G401 (cell line): Measurements from ENCODE around the gene GTSF1L. TPM values are rescaled to one million over a fixed set of nuclear protein-coding genes. Genes with fewer than 3 reads are reported as not detected.
A peak's percentile ranks its signal among the peaks of the same experiment; 100 is the strongest.

Experiments
- DNase-seq: peaks from one replicate; pipeline ENCODE4 v3.0.0-alpha.2; 2015; ENCODE audit warnings: low spot score
- in situ Hi-C: cut with HindIII; loops from 2 replicates; pipeline ENCODE4 v1.10.0; 2016; ENCODE audit warnings: low sequenced_read_pairs, mixed read lengths
- total RNA-seq: library from RNA; depleted of rRNA; stranded (reverse); fragments of >200 nt; shearing (Covaris generic); gene quantifications from 2 replicates; pipeline ENCODE4 v1.2.3, GENCODE V29; 2014

GTSF1L gene
- total RNA-seq, 1 experiment from 2014 or later, result not detected

DNA sequence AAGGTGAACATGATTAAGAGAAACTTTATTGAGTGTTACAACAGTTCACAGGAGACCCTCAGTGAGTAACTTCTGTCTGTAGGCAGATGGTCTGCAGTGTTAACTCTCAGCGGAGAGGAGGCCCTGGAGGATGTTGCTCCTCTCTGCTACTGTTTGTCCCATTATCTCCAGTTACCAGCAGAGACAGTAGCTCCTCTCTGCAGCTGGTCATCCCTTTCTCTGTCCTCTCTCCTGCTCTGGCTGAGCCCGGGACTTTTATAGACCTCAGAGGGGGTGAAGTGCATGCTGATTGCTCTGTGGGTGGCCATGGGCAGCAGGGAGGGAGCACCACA, 5.7 kb downstream of the GTSF1L start:
- in situ Hi-C loops, result no loop called here
- DNase-seq, result no peak

DNA sequence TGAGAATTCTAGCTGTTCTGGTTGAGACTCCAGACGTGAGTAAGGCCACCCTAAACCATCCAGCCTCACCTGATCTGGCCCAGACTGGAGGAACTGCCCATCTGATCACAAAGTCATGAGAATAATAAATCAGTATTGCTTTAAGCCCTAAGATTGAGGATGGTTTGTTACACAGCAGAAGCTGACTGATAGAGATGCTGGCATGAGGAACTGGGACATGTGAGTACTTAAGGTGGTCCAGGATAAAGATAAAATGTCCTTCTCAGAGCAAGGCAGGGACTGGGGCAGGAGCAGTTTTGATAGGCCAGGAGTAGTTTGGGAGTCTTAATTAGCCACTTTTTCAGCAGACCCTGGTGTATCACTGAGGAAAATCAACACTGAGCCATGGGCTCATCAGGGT, 6.8 kb downstream of the GTSF1L start:
- in situ Hi-C loops, result no loop called here
- DNase-seq, result no peak

DNA sequence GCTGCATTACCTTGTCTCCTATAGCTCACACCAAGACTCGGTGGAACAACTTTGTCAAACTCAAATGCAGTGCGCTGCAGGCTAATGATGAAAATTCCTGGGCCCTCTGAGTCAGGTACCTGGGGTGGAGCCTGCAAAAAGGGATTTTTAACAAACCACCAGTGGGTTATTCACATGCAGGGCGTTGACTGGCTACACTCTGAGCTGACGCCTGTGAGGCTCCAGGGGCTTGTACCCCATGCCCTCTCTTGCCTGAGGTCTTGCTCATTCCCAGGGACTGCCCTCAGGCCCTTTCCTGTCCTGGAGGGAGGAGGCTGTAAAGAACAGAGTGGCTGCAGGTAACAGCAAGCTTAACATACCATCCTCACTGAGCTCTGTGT, 9.2 kb downstream of the GTSF1L start:
- in situ Hi-C loops, result no loop called here
- DNase-seq, result no peak

DNA sequence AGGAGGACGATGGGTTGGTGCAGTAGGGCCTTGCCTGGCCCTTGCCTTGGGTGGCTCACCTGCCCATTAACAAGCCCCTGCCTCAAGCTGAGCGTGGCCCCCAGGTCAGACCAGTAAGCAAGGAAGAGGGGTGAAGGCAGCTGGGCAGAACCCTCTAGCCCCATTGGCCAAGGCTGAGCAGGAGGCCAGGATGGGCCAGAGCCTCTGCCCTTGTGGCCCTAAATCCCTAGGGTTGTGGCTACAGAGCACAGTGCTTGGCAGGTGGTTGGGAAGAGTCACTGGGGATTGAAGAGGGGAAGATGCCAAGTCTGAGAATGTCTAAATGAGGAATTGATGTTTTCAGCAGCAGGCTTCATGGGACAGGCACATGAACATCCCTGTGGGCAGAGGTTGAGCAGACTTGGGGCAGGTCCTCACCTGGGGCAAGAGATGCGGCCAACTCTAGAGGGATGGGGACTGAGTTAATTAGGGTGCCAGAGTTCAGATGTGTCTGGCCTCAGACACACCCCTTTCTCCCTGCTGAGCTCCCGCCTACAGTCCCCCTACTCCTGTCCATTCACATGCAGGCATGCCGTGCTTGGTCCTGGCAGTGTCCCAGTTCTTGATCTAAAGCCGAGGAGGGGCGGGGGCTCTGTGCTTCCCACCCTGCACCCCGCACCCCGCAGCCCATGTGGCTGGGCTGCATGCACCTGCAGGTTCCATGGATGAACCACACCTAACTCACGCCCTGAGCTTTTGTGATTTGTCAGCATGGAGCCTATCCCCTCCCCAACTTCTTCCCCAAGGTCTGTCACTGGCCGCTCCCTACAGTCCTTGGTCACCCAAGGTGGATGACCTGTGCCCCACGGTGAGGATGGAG, 9.8 kb downstream of the GTSF1L start:
- in situ Hi-C loops, result no loop called here
- DNase-seq, result no peak

DNA sequence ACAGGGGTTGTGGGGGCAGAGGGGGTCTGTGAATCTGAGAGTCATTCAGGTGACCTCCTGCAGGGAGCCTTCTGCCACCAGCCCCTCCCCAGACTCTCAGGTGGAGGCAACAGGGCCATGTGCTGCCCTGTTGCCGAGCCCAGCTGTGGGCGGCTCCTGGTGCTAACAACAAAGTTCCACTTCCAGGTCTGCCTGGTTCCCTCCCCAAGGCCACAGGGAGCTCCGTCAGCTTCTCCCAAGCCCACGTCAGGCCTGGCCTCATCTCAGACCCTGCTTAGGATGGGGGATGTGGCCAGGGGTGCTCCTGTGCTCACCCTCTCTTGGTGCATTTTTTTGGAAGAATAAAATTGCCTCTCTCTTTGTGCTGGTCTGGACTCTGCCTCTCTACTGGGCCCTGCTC, 10.7 kb downstream of the GTSF1L start:
- no peak for DNase-seq
- in situ Hi-C loops, result no loop called here

DNA sequence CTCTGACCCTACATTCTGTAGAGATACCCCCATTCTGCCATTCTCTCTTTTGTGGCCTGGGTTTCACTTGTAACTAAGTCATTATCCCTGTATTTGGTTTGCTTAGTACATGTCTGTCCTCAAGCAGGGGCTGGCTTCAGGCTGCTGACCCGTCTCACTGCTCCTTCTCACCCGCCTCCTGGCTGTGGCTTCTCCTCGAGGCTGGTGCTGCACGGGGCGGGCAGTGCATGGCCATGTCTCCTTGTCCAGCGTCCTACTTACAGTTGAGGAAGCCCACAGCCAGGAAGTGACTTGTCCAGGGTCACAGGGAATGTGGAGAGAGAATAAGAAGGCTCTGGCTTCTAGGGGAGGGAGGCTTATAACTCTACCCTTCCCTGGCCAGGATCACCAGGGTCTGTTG, 11.3 kb downstream of the GTSF1L start:
- in situ Hi-C loops, result no loop called here
- no peak for DNase-seq

DNA sequence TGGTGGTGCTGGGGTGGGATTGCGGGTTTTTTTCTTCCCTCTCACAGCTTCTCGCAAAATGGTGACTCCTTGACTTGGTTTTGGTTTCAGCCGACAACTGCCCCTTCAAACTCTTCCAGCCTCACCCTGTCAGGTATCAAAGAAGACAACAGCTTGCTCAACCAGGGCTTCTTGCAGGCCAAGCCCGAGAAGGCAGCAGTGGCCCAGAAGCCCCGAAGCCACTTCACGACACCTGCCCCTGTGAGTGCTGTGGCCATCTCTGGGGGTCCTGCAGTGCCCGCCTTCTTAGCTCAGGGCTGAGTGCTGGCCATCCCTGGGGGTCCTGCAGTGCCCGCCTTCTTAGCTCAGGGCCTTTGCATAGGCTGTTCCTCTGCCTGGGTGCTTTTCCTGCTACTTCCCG, 11.8 kb downstream of the GTSF1L start:
- in situ Hi-C loops, result no loop called here
- DNase-seq, result no peak

DNA sequence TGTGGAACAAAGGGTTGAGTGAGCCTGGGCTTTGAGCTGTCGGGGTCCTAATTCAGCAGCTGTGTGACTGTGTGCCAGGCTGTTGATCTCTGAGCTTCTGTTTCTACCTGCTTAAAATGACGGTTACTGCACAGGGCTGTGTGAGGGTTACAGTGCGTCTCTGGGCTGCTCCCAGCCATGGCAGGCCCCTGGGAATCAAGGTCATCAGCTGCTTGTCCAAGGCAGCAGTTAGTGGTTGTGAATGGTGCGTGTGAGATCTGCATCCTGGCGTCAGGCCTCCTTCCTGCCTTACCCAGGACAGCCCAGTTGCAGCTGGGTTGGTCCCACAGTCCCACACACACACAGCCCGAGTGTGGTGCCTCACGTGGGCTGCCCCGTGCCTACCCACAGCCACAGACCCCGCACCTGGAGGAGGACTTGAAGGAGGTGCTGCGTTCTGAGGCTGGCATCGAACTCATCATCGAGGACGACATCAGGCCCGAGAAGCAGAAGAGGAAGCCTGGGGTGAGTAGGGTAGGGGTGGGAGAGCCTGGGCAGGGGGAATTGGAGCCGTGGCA, 15.6 kb downstream of the GTSF1L start:
- in situ Hi-C loops, result no loop called here
- no peak for DNase-seq

DNA sequence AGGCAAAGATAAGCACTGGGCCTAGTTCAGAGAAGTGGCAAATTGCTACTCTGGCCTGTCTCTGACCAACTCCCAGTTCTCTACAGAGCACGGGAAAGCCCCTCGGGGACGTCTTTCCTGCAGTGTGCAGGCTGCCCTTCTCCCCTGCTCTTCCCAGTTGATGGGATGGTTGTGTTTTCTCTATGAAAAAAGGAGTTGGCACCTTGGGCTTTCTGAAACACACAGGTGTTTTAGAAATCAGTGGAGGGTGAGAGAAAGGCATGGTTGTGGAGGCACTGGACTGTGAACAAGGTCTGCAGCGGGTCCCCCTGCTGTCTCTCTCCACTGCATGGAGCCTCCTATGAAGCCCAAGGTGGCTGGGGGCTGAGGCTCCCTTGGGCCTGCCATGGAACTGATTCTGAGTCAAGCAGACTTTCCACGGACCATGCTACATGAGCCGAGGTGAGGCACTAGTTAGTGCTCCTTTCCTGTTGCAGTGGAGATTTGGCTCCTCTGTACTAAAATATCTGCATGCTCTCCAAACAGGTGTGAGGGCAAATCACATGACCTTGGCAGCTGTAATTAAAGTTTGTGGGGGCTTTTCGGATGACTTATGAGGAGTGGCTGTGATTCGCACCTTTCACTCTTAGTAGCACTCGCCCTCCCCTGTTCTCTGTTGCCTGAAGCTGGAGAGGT, 16.3 kb downstream of the GTSF1L start:
- in situ Hi-C loops, result no loop called here
- DNase-seq, result no peak

DNA sequence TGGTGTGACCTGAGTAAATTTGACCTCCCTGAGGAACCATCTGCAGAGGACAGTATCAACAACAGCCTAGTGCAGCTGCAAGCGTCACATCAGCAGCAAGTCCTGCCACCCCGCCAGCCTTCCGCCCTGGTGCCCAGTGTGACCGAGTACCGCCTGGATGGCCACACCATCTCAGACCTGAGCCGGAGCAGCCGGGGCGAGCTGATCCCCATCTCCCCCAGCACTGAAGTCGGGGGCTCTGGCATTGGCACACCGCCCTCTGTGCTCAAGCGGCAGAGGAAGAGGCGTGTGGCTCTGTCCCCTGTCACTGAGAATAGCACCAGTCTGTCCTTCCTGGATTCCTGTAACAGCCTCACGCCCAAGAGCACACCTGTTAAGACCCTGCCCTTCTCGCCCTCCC, 24.3 kb downstream of the GTSF1L start:
- in situ Hi-C loops, result no loop called here
- no peak for DNase-seq

DNA sequence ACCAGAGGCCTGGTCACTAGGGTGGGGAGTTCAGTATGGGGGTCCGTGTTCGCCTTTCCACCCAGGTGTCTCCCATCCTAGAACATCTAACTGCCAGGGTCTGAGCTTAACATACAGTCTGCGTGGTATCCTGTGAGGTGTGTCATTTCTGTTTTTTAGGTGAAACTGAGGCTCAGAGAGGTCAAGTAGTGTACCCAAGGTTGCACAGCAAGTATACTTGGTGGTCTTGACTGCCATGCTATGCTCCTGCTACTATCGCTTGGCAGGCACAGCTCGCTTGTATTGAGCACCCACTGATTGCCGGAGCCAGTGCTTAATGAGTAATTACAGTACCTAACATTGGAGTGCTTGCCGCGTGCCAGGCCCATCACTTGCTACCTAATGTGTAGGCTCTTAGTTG, 26.2 kb downstream of the GTSF1L start:
- in situ Hi-C loops, result no loop called here
- DNase-seq, result no peak

DNA sequence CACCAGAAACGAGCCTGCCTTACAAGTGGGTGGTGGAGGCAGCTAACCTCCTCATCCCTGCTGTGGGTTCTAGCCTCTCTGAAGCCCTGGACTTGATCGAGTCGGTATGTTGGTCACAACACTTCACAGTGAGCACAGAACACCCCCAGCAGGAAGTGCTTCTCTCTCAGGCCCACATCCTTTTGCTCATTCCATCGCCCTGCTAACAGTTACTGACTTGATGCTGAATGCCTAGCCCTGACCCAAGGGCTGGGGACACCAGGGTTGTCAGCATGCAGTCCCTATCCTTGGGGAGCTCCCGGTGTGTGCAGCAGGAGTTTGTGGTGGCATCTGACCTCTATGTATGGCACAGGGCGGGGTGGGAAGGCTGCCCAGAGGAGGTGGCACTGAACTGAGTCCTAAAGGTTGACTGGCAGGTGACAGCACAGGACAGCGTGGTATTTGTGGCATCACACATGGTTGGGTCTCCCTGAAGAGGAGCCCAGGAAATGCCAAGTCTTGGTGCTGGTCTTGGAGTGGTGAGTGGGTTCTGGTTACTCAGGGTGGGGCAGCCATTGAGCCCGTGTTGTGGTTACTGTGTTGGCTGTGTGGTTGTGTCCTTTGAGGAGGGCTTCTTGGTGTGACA, 26.7 kb downstream of the GTSF1L start:
- in situ Hi-C loops, result no loop called here
- DNase-seq, result no peak

DNA sequence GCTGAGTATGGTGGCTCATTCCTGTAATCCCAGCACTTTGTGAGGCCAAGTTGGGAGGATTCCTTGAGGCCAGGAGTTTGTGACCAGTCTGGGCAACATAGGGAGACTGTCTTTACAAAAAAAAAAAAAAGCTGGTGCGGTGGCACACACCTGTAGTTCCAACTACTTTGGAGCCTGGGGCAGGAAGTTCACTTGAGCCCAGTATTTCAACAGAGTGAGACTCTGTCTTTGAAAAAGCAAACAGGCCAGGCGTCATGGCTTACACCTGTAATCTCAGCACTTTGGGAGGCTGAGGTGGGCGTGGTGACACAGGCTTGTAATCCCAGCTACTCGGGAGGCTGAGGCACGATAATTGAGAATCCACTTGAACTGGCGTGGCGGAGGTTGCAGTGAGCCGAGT, 31.2 kb downstream of the GTSF1L start:
- DNase-seq, result no peak
- in situ Hi-C loops, result no loop called here

DNA sequence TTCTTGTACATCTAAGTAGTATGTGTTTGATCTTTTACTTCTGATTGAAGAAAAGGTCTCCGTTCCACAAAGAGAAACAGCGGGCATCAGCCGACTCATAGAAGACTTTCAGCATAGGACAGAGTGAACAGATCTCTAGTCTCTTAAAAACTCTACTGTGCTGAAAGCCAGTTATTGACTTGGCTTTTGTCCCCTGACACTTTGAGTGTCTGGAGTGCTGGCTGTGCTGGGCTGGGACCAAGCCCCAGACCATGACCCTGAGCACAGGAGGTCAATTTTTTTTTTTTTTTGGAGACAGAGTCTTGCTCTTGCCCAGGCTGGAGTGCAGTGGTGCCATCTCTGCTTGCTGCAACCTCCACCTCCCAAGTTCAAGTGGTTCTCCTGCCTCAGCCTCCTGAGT, 32.0 kb downstream of the GTSF1L start:
- in situ Hi-C loops, result no loop called here
- no peak for DNase-seq

DNA sequence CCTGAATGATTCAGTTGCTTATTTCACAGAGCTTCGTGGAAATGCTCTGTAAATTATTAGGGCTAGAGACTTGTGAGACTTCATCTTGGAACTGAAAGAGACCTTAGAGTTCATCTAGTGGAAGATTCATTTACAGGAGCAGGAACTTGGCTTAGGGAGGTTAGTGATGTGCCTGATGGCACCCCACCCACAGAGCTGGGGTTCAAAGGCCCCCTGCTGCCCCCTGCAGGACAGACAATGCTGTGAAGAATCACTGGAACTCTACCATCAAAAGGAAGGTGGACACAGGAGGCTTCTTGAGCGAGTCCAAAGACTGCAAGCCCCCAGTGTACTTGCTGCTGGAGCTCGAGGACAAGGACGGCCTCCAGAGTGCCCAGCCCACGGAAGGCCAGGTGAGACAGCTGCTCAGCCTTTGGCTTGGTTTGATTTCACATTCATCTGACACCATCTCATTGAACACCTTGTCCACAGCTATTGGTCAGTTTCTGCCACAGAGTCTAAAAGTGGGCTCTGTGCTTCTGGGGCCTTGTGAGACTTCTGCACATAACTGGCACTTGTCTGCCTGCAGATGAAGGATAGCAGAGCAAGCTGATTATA, 34.8 kb downstream of the GTSF1L start:
- in situ Hi-C loops, result no loop called here
- peak; percentile 27 for DNase-seq

DNA sequence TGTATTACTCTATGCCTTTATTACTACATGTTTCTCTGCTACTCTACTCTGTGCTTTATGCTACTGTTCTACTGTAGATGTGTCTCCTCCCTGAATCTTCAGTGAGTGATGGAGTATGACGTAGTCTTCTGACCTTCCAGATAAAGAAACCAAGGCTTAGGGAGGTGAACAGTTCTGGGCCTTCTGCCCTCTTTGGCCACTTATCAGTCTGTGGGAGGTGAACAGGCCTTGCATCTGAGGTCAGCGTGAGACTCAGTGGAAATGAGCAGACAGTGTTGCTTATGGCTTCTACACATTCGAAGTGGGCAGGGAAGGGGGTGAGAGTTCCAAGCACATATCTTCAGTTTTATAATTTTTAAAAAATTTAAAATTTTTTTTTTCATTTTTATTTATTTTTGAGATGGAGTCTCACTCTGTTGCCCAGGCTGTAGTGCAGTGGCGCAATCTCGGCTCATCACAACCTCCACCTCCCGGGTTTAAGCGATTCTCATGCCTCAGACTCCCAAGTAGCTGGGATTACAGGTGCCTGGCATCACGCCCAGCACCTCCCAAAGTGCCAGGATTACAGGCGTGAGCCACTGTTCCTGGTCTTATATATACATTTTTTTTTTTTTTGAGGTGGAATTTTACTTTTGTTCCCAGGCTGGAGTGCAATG, 35.7 kb downstream of the GTSF1L start:
- DNase-seq, result no peak
- in situ Hi-C loops, result no loop called here

DNA sequence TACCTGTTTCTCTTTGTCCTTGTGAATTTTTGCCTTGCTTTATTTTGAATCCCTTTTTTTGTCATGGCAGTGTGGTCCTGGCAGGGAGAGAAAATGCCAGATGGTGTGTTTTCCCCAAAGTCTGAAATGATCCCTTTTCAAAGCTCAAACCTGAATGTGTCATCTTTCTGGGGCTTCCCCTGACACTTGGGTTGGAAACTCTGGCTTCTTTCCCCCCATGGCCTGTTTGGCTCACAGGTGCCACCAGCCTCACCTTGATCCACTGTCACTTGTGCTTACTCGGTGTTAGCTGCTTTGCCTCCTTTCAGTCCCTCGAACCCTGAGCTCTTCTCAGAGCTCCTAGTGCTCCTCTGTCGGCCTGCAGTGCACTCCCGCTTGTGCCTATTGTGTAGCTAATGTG, 37.6 kb downstream of the GTSF1L start:
- DNase-seq, result peak; percentile 4
- in situ Hi-C loops, result no loop called here

DNA sequence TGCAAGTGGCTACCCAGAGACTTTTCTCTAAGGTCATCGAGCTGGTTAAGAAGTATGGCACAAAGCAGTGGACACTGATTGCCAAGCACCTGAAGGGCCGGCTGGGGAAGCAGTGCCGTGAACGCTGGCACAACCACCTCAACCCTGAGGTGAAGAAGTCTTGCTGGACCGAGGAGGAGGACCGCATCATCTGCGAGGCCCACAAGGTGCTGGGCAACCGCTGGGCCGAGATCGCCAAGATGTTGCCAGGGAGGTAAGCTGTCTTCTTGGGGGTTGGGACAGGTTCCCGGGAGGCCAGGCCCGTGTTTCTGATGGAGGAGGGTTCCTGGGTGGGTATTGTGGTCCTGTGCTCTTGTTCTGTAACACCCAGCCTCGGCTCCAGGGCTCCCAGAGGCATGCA, 40.0 kb downstream of the GTSF1L start:
- DNase-seq, result no peak
- in situ Hi-C loops, result no loop called here

DNA sequence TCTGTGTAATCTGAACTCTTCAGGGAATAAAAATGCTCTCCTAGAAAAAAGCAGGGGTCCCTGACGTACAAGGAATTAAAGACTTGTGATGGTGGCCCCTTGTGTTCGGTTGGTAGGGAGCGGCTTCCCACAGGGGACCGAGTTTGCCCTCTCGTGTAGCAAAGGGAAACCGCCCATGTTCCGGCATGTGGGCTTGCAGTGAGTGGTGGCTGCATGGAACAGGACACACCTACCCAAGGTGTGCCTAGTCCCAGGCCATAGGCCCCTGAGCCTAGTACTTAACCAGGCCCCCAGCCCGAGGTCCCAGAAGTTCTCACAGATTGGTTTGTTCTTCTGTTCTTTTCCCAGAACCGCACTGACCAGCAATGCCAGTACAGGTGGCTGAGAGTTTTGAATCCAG, 44.4 kb downstream of the GTSF1L start:
- DNase-seq, result no peak
- in situ Hi-C loops, result no loop called here
